Prostate gland (tissue), 2 donors: ENCODE data around the gene ZNF491.
"Not testable (repeated sequence)": the region's sequence is repeated elsewhere in the genome, so short reads cannot be mapped to it uniquely, and the experiment has no call there.

ENCODE experiments used
- CTCF ChIP-seq, 4 experiments: fragments of 200-600 bp in 2 of 4; fragments of 450-650 bp in 2 of 4; sonication (generic) in 2 of 4; IDR thresholded peaks; 1 replicate in 3 of 4; 2 replicates in 1 of 4; pipeline ENCODE4 v1.5.1; 2016 to 2019; ENCODE audit warnings: antibody characterized with exemption in 4 of 4, mild to moderate bottlenecking in 2 of 4, moderate library complexity in 2 of 4
- POLR2A ChIP-seq: fragments of 450-650 bp; IDR thresholded peaks from one replicate; pipeline ENCODE4 v1.6.1; 2016; ENCODE audit warnings: antibody characterized with exemption, mild to moderate bottlenecking

- TF ChIP-seq POLR2A; CTCF (IDR thresholded peaks at IDR 0.05): not testable (repeated sequence)
These were observed 30.9 kb downstream of the ZNF491 start for GRCh38 chr19:11828957-11829876.
